K562 (cell line): ENCODE measurements around the gene TSPAN14. TPM values are rescaled to one million over a fixed set of nuclear protein-coding genes. Genes with fewer than 3 reads are reported as not detected.

ENCODE experiments used
- ATAC-seq: fragments of 200-7000 bp; cut with Tn5 transposase; 3 replicates; pipeline ENCODE4 v1.9.1; 2020; ENCODE audit warnings: moderate library complexity
- BruUV-seq: library from RNA; stranded (reverse); fragments of 400-500 nt; replicated peaks from 2 replicates; lab custom pipeline; 2021; lab: Mats Ljungman, UMichigan
- CTCF ChIA-PET: fragments of 300-600 bp; formaldehyde crosslinking; extraction: SDS; loops from one replicate; lab custom pipeline; 2021; ENCODE audit warnings: low intra/inter-chr PET ratio; lab: Yijun Ruan, JAX
- POLR2A ChIA-PET: fragments of 300-600, 350-650 bp; sonication (Branson Sonifier 250); formaldehyde crosslinking; extraction: SDS; loops from one replicate; lab custom pipeline; 2021; ENCODE audit warnings: antibody characterized with exemption, inconsistent platforms; lab: Yijun Ruan, JAX
- DNase-seq, 4 experiments: peaks; one replicate each; pipeline versions ENCODE4 v3.0.0 to v3.0.0-alpha.2; 2011 to 2018; ENCODE audit warnings: low spot score in 3 of 4, mixed read lengths in 3 of 4; ENCODE audit errors: extremely low read depth in 1 of 4
- FAIRE-seq: peaks from 2 replicates; lab custom pipeline; 2011; peaks lifted over from hg19 to GRCh38; lab: Jason Lieb, UNC
- H2AFZ ChIP-seq: 2 replicates; pipeline ENCODE4 v1.6.0; 2011; ENCODE audit warnings: low read depth, low read length, control low read depth, inconsistent platforms
- H3K27ac ChIP-seq: fragments of 200-600 bp; 3 replicates; pipeline ENCODE4 v1.8.0; 2011; ENCODE audit warnings: low read depth, mild to moderate bottlenecking, control low read depth, inconsistent platforms, low read length, moderate library complexity, mixed read lengths; ENCODE audit errors: extremely low read depth
- H3K27me3 ChIP-seq, 2 experiments: fragments of 300-600 bp in 1 of 2; 2 replicates in 1 of 2; 3 replicates in 1 of 2; pipeline versions ENCODE4 v1.6.0 to v1.8.0; 2011; ENCODE audit warnings: inconsistent platforms in 2 of 2, low read length in 2 of 2, mild to moderate bottlenecking in 1 of 2, mixed read lengths in 1 of 2, moderate library complexity in 1 of 2; ENCODE audit not compliant: control insufficient read depth in 2 of 2, insufficient read depth in 2 of 2
- H3K36me3 ChIP-seq: fragments of 300-600 bp; 3 replicates; pipeline ENCODE4 v1.8.0; 2011; ENCODE audit warnings: mild to moderate bottlenecking, low read length, inconsistent platforms; ENCODE audit not compliant: control insufficient read depth, insufficient read depth
- H3K4me1 ChIP-seq, 2 experiments: fragments of 200-600 bp in 1 of 2; replicated peaks in 1 of 2; 2 replicates in 1 of 2; 3 replicates in 1 of 2; pipeline versions ENCODE4 v1.5.1 to v1.8.0; 2011; ENCODE audit warnings: inconsistent platforms in 2 of 2, low read length in 2 of 2, mild to moderate bottlenecking in 1 of 2, mixed read lengths in 1 of 2, moderate library complexity in 1 of 2; ENCODE audit not compliant: control insufficient read depth in 2 of 2, insufficient read depth in 2 of 2
- H3K4me2 ChIP-seq: 2 replicates; pipeline ENCODE4 v1.6.1; 2011; ENCODE audit warnings: low read length, control low read depth, inconsistent platforms, mixed read lengths; ENCODE audit not compliant: insufficient read depth
- H3K4me3 ChIP-seq: fragments of 200-600 bp; sonication (generic), shearing (Covaris generic); 2 replicates; pipeline ENCODE4 v1.5.1; 2016; ENCODE audit warnings: control low read depth, inconsistent platforms
- H3K79me2 ChIP-seq: fragments of 200-600 bp; 3 replicates; pipeline ENCODE4 v1.8.0; 2011; ENCODE audit warnings: low read length, inconsistent platforms; ENCODE audit not compliant: control insufficient read depth, insufficient read depth
- H3K9ac ChIP-seq, 2 experiments: 2 replicates each; pipeline versions ENCODE4 v1.6.0 to v1.6.1; 2011; ENCODE audit warnings: low read depth in 2 of 2, low read length in 2 of 2, control low read depth in 1 of 2, inconsistent platforms in 1 of 2, mild to moderate bottlenecking in 1 of 2, mixed read lengths in 1 of 2; ENCODE audit not compliant: insufficient read depth in 1 of 2
- H3K9me1 ChIP-seq: one replicate; pipeline ENCODE4 v1.6.0; 2011; ENCODE audit warnings: inconsistent platforms, mild to moderate bottlenecking, low read length, moderate library complexity; ENCODE audit not compliant: control insufficient read depth, insufficient read depth
- H3K9me3 ChIP-seq: replicated peaks from 2 replicates; pipeline ENCODE4 v1.5.1; 2011; ENCODE audit warnings: low read depth, low read length, inconsistent platforms; ENCODE audit not compliant: control insufficient read depth, insufficient read depth
- H4K20me1 ChIP-seq: replicated peaks from 2 replicates; pipeline ENCODE4 v1.6.1; 2011; ENCODE audit warnings: low read length, inconsistent platforms, mixed read lengths; ENCODE audit not compliant: control insufficient read depth, insufficient read depth
- DACH1 ChIP-seq: fragments of 450-650 bp; IDR thresholded peaks from 2 replicates; pipeline ENCODE4 v1.6.1; 2018; ENCODE audit not compliant: partially characterized antibody
- E2F3 ChIP-seq: fragments of 250-450 bp; sonication (Bioruptor Pico); IDR thresholded peaks from 2 replicates; pipeline ENCODE4 v1.4.0; 2020; ENCODE audit warnings: mild to moderate bottlenecking
- EWSR1 ChIP-seq: fragments of 450-650 bp; IDR thresholded peaks from 2 replicates; pipeline ENCODE4 v1.6.1; 2018; ENCODE audit warnings: borderline replicate concordance, mild to moderate bottlenecking, low read depth, moderate library complexity; ENCODE audit not compliant: partially characterized antibody
- GATAD2B ChIP-seq: fragments of 450-650 bp; IDR thresholded peaks from 2 replicates; pipeline ENCODE4 v1.6.1; 2017; ENCODE audit warnings: mild to moderate bottlenecking, borderline replicate concordance
- KDM2B ChIP-seq: fragments of 250-450 bp; sonication (Bioruptor Pico); IDR thresholded peaks from 2 replicates; pipeline ENCODE4 v1.8.0; 2021; ENCODE audit warnings: mild to moderate bottlenecking, moderate library complexity
- NCOA1 ChIP-seq: fragments of 450-650 bp; IDR thresholded peaks from 2 replicates; pipeline ENCODE4 v1.6.1; 2016; ENCODE audit warnings: low read depth
- POLR3A ChIP-seq: IDR thresholded peaks from 2 replicates; pipeline ENCODE4 v1.6.1; 2011; ENCODE audit warnings: borderline replicate concordance, mild to moderate bottlenecking, moderate library complexity; ENCODE audit not compliant: insufficient read length, insufficient read depth; ENCODE audit errors: extremely low read depth
- RB1 ChIP-seq: fragments of 450-650 bp; IDR thresholded peaks from 2 replicates; pipeline ENCODE4 v1.6.1; 2017; ENCODE audit warnings: low read depth, mild to moderate bottlenecking
- ZNF217 ChIP-seq: sonication (generic); formaldehyde crosslinking; IDR thresholded peaks from 2 replicates; pipeline ENCODE4 v1.8.0; 2022; ENCODE audit warnings: mild to moderate bottlenecking, missing genetic modification reagents
- ZNF239 ChIP-seq: fragments of 250-450 bp; sonication (Bioruptor Pico); IDR thresholded peaks from 2 replicates; pipeline ENCODE4 v1.4.0; 2020; ENCODE audit warnings: mild to moderate bottlenecking
- WGBS: fragments of 100-300 bp; shearing (Covaris generic); methylation state at CpG from one replicate; pipeline ENCODE4 v1.1.6; 2016; ENCODE audit warnings: low coverage, mixed read lengths; ENCODE audit not compliant: insufficient coverage; ENCODE audit errors: missing lambda C conversion rate; 5-methylcytosine and 5-hydroxymethylcytosine counted together
- in situ Hi-C: fragments of 300-500 bp; cut with MboI; formaldehyde crosslinking; loops from 4 replicates; pipeline ENCODE4 v1.15.0; 2018; ENCODE audit warnings: inconsistent platforms, mixed read lengths
- intact Hi-C: fragments of 100-400 bp; cut with micrococcal nuclease; formaldehyde crosslinking; loops from 2 replicates; pipeline ENCODE4 v1.14.2; 2022
- polyA plus RNA-seq, 8 experiments: library from polyadenylated mRNA; depleted of rRNA in 4 of 8; stranded (reverse) in 5 of 8; unstranded in 3 of 8; fragments of >200 nt; fragmentation: Nextera tagmentation in 2 of 8; fragmentation: Illumina TruSeq in 1 of 8; extraction: Ambion mirVana in 2 of 8; extraction: Trizol in 1 of 8; gene quantifications; 2 replicates each; pipeline versions ENCODE4 v1.2.1 to v1.2.3, GENCODE V29; 2011 to 2014; ENCODE audit warnings: inconsistent platforms in 1 of 8, missing spikeins in 1 of 8
- total RNA-seq, 7 experiments: library from RNA; depleted of rRNA in 6 of 7; stranded (reverse); fragments of >200 nt in 6 of 7; fragmentation: Illumina TruSeq in 2 of 7; extraction: Trizol in 2 of 7; gene quantifications; 2 replicates each; pipeline versions ENCODE4 v1.2.1 to v1.2.3, GENCODE V29; 2011 to 2021; ENCODE audit warnings: low replicate concordance in 1 of 7
- TF ChIP-seq, protein P1 (sequence below): sonication (generic); formaldehyde crosslinking; IDR thresholded peaks from 2 replicates; pipeline ENCODE4 v1.8.0; 2023; ENCODE audit warnings: mild to moderate bottlenecking, missing genetic modification reagents
- TF ChIP-seq, protein P2 (sequence below): fragments of 450-650 bp; IDR thresholded peaks from 2 replicates; pipeline ENCODE4 v1.6.1; 2016; ENCODE audit warnings: antibody characterized with exemption
- TF ChIP-seq, protein P3 (sequence below), 2 experiments: IDR thresholded peaks; 2 replicates each; pipeline ENCODE4 v1.6.1; 2011; ENCODE audit warnings: borderline replicate concordance in 1 of 2, control low read depth in 1 of 2, low read depth in 1 of 2, low read length in 1 of 2, mild to moderate bottlenecking in 1 of 2, mixed read lengths in 1 of 2, moderate library complexity in 1 of 2; ENCODE audit not compliant: insufficient read depth in 1 of 2, insufficient read length in 1 of 2, poor library complexity in 1 of 2, severe bottlenecking in 1 of 2; ENCODE audit errors: extremely low read depth in 1 of 2
- TF ChIP-seq, protein P4 (sequence below): sonication (generic); formaldehyde crosslinking; IDR thresholded peaks from 2 replicates; pipeline ENCODE4 v1.8.1; 2023; ENCODE audit warnings: mild to moderate bottlenecking, missing genetic modification reagents
- TF ChIP-seq, protein P5 (sequence below): fragments of 250-450 bp; sonication (Bioruptor Pico); IDR thresholded peaks from 2 replicates; pipeline ENCODE4 v1.4.0; 2020; ENCODE audit warnings: mild to moderate bottlenecking

The TSPAN14 gene
- total and polyA plus RNA-seq, 9 of the 15 experiments (the other 6 are each of a cell fraction or from before 2014, with no cell fraction given), result 5.8 to 92.9 (median 23.3) TPM

DNA sequence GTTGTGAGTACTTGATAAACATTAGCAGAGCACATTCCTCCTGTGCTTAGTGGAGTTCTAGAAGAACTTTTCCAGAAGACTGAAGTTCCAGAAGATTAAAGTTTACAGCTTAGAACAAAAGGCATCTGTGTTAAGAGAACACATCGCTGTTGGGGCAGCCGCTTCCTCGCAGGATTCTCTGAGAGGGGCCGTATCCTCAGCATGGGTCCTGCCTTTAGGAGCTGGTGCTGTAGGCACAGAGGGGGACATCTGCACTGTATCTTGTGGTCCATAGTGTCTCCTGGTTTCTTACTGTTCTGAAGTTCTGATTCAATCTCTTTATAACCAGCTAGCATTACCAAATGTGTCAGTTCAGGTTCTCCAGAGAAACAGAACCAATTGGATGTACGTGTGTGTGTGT, 99.9 kb downstream of the TSPAN14 start:
- no peak for ATAC-seq
- in situ Hi-C loops, result no loop called here
- no peaks in the 10 kb centered on the region for H3K79me2 ChIP-seq
- TF ChIP-seq, protein P1, sequence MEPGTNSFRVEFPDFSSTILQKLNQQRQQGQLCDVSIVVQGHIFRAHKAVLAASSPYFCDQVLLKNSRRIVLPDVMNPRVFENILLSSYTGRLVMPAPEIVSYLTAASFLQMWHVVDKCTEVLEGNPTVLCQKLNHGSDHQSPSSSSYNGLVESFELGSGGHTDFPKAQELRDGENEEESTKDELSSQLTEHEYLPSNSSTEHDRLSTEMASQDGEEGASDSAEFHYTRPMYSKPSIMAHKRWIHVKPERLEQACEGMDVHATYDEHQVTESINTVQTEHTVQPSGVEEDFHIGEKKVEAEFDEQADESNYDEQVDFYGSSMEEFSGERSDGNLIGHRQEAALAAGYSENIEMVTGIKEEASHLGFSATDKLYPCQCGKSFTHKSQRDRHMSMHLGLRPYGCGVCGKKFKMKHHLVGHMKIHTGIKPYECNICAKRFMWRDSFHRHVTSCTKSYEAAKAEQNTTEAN, result no peak
- TF ChIP-seq EWSR1 (no peak), POLR3A (no peak), ZNF239 (CRISPR knock-in tag) (no peak), GATAD2B (no peak), NCOA1 (no peak), KDM2B (CRISPR knock-in tag) (no peak), RB1 (no peak), ZNF217 (no peak), E2F3 (CRISPR knock-in tag) (no peak), DACH1 (no peak)
- TF ChIP-seq, protein P2, sequence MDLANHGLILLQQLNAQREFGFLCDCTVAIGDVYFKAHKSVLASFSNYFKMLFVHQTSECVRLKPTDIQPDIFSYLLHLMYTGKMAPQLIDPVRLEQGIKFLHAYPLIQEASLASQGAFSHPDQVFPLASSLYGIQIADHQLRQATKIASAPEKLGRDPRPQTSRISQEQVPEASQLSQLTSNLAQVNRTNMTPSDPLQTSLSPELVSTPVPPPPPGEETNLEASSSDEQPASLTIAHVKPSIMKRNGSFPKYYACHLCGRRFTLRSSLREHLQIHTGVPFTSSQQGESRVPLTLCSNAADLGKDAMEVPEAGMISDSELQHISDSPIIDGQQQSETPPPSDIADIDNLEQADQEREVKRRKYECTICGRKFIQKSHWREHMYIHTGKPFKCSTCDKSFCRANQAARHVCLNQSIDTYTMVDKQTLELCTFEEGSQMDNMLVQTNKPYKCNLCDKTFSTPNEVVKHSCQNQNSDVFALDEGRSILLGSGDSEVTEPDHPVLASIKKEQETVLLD, result no peak
- TF ChIP-seq, protein P3, sequence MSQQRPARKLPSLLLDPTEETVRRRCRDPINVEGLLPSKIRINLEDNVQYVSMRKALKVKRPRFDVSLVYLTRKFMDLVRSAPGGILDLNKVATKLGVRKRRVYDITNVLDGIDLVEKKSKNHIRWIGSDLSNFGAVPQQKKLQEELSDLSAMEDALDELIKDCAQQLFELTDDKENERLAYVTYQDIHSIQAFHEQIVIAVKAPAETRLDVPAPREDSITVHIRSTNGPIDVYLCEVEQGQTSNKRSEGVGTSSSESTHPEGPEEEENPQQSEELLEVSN (IDR thresholded peaks at IDR 0.05; ENCODE audit: borderline replicate concordance in 1 of 2, extremely low read depth in 1 of 2, insufficient read depth in 1 of 2, insufficient read length in 1 of 2, low read depth in 1 of 2, low read length in 1 of 2, poor library complexity in 1 of 2, severe bottlenecking in 1 of 2), result no peak
- TF ChIP-seq, protein P4, sequence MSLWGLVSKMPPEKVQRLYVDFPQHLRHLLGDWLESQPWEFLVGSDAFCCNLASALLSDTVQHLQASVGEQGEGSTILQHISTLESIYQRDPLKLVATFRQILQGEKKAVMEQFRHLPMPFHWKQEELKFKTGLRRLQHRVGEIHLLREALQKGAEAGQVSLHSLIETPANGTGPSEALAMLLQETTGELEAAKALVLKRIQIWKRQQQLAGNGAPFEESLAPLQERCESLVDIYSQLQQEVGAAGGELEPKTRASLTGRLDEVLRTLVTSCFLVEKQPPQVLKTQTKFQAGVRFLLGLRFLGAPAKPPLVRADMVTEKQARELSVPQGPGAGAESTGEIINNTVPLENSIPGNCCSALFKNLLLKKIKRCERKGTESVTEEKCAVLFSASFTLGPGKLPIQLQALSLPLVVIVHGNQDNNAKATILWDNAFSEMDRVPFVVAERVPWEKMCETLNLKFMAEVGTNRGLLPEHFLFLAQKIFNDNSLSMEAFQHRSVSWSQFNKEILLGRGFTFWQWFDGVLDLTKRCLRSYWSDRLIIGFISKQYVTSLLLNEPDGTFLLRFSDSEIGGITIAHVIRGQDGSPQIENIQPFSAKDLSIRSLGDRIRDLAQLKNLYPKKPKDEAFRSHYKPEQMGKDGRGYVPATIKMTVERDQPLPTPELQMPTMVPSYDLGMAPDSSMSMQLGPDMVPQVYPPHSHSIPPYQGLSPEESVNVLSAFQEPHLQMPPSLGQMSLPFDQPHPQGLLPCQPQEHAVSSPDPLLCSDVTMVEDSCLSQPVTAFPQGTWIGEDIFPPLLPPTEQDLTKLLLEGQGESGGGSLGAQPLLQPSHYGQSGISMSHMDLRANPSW (CRISPR knock-in tag), result no peak
- TF ChIP-seq, protein P5, sequence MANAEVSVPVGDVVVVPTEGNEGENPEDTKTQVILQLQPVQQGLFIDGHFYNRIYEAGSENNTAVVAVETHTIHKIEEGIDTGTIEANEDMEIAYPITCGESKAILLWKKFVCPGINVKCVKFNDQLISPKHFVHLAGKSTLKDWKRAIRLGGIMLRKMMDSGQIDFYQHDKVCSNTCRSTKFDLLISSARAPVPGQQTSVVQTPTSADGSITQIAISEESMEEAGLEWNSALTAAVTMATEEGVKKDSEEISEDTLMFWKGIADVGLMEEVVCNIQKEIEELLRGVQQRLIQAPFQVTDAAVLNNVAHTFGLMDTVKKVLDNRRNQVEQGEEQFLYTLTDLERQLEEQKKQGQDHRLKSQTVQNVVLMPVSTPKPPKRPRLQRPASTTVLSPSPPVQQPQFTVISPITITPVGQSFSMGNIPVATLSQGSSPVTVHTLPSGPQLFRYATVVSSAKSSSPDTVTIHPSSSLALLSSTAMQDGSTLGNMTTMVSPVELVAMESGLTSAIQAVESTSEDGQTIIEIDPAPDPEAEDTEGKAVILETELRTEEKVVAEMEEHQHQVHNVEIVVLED (CRISPR knock-in tag), result no peak
- no peak overlapping the region for H3K27ac ChIP-seq
- H3K9me1 ChIP-seq, result no peaks in the 10 kb centered on the region
- 0% methylated on average over 5 of the region's 5 CpGs for WGBS
- DNase-seq, result no peak
- no peak for FAIRE-seq
- ChIA-PET CTCF (no interaction called here), POLR2A (no interaction called here)
- no peak overlapping the region for H3K4me2 ChIP-seq
- no peak overlapping the region for H3K9ac ChIP-seq
- H4K20me1 ChIP-seq, result no peaks in the 10 kb centered on the region
- BruUV-seq, result no TSS peak
- no peak overlapping the region for H3K4me3 ChIP-seq
- peaks cover 17 to 35% of the 10 kb centered on the region in 2 experiments for H3K27me3 ChIP-seq
- intact Hi-C loops, result no loop called here
- no peaks in the 10 kb centered on the region for H3K4me1 ChIP-seq
- no peak overlapping the region for H2AFZ ChIP-seq
- no peaks in the 10 kb centered on the region for H3K9me3 ChIP-seq
- H3K36me3 ChIP-seq, result no peaks in the 10 kb centered on the region
